GM12878 (cell line): ENCODE results near the gene CTDSP1. TPM values are rescaled to one million over a fixed set of nuclear protein-coding genes. Genes with fewer than 3 reads are reported as not detected.

ENCODE experiments used
- BACH1 ChIP-seq: fragments of 450-650 bp; IDR thresholded peaks from 2 replicates; pipeline ENCODE4 v1.6.1; 2017; ENCODE audit warnings: mild to moderate bottlenecking, borderline replicate concordance
- BRCA1 ChIP-seq: IDR thresholded peaks from 2 replicates; pipeline ENCODE4 v1.6.1; 2011; ENCODE audit warnings: low read depth, low read length, improper control_type of control experiment
- CEBPB ChIP-seq, 2 experiments: fragments of 150-350 bp in 1 of 2; IDR thresholded peaks; 2 replicates each; pipeline ENCODE4 v1.6.1; 2012 to 2014; ENCODE audit warnings: low read depth in 2 of 2, low read length in 2 of 2, borderline replicate concordance in 1 of 2, inconsistent platforms in 1 of 2
- CREB1 ChIP-seq: IDR thresholded peaks from 2 replicates; pipeline ENCODE4 v1.6.1; 2012; ENCODE audit warnings: low read depth, mild to moderate bottlenecking, inconsistent platforms
- ELK1 ChIP-seq: IDR thresholded peaks from 2 replicates; pipeline ENCODE4 v1.6.1; 2012; ENCODE audit warnings: low read depth, low read length, improper control_type of control experiment
- EZH2 ChIP-seq: IDR thresholded peaks from 2 replicates; pipeline ENCODE4 v1.6.1; 2012; ENCODE audit warnings: low read depth, mild to moderate bottlenecking, control low read depth, inconsistent platforms, low read length, borderline replicate concordance; ENCODE audit not compliant: control insufficient read depth
- GABPA ChIP-seq: IDR thresholded peaks from 2 replicates; pipeline ENCODE4 v1.6.1; 2014; ENCODE audit warnings: antibody characterized with exemption, low read depth, mild to moderate bottlenecking, inconsistent platforms
- LARP7 ChIP-seq: fragments of 450-650 bp; IDR thresholded peaks from 2 replicates; pipeline ENCODE4 v1.6.1; 2017; ENCODE audit warnings: mild to moderate bottlenecking
- MTA3 ChIP-seq: IDR thresholded peaks from 2 replicates; pipeline ENCODE4 v1.6.1; 2012; ENCODE audit warnings: low read length, inconsistent platforms, borderline replicate concordance
- NBN ChIP-seq: fragments of 450-650 bp; IDR thresholded peaks from 2 replicates; pipeline ENCODE4 v1.6.1; 2016
- NFYB ChIP-seq: IDR thresholded peaks from 2 replicates; pipeline ENCODE4 v1.6.1; 2011; ENCODE audit warnings: low read depth, mild to moderate bottlenecking, low read length, improper control_type of control experiment, moderate library complexity; ENCODE audit not compliant: insufficient read depth
- NKRF ChIP-seq: fragments of 450-650 bp; conservative IDR thresholded peaks from 2 replicates; pipeline ENCODE4 v1.6.1; 2017; ENCODE audit warnings: mild to moderate bottlenecking, moderate library complexity
- NR2F1 ChIP-seq: fragments of 450-650 bp; conservative IDR thresholded peaks from 2 replicates; pipeline ENCODE4 v1.6.1; 2017; ENCODE audit warnings: mild to moderate bottlenecking
- POLR2AphosphoS2 ChIP-seq: IDR thresholded peaks from 2 replicates; pipeline ENCODE4 v1.6.1; 2011; ENCODE audit warnings: low read depth, mild to moderate bottlenecking, low read length, improper control_type of control experiment, moderate library complexity
- RFX5 ChIP-seq: IDR thresholded peaks from 2 replicates; pipeline ENCODE4 v1.6.1; 2011; ENCODE audit warnings: low read depth, low read length, improper control_type of control experiment
- TBL1XR1 ChIP-seq: IDR thresholded peaks from 2 replicates; pipeline ENCODE4 v1.6.1; 2012; ENCODE audit warnings: low read depth, low read length, improper control_type of control experiment
- TCF12 ChIP-seq: IDR thresholded peaks from 2 replicates; pipeline ENCODE4 v1.6.1; 2011; ENCODE audit warnings: low read depth, mild to moderate bottlenecking, low read length
- ZBTB4 ChIP-seq: fragments of 450-650 bp; formaldehyde crosslinking; IDR thresholded peaks from 2 replicates; pipeline ENCODE4 v1.4.0; 2022; ENCODE audit warnings: mild to moderate bottlenecking, moderate library complexity
- ZNF384 ChIP-seq: IDR thresholded peaks from 2 replicates; pipeline ENCODE4 v1.6.1; 2012; ENCODE audit warnings: low read depth, mild to moderate bottlenecking, low read length, improper control_type of control experiment, borderline replicate concordance
- ZNF687 ChIP-seq: fragments of 450-650 bp; IDR thresholded peaks from 2 replicates; pipeline ENCODE4 v1.6.1; 2017; ENCODE audit warnings: mild to moderate bottlenecking, moderate library complexity
- polyA plus RNA-seq, 11 experiments: library from polyadenylated mRNA; depleted of rRNA in 4 of 11; unstranded in 6 of 11; stranded (reverse) in 5 of 11; fragments of >200 nt; fragmentation: Nextera tagmentation in 4 of 11; fragmentation: Illumina TruSeq in 1 of 11; extraction: Ambion mirVana in 4 of 11; extraction: Trizol in 1 of 11; gene quantifications; 1 replicate in 1 of 11; 2 replicates in 10 of 11; pipeline versions ENCODE4 v1.2.1 to v1.2.3, GENCODE V29; 2011 to 2016; ENCODE audit warnings: inconsistent platforms in 2 of 11, missing spikeins in 2 of 11, low read depth in 1 of 11
- total RNA-seq, 4 experiments: library from RNA; depleted of rRNA in 3 of 4; stranded (reverse); fragments of >200 nt in 3 of 4; fragmentation: Illumina TruSeq in 1 of 4; extraction: Trizol in 1 of 4; gene quantifications; 2 replicates each; pipeline versions ENCODE4 v1.2.1 to v1.2.3, GENCODE V29; 2013 to 2021

Gene CTDSP1
- total and polyA plus RNA-seq, 10 of the 15 experiments (the other 5 are each of a cell fraction or from before 2014, with no cell fraction given) = 3.0 to 75.9 (median 34.4) TPM

- no peak for TF ChIP-seq ZNF384
- no peak for TF ChIP-seq CEBPB (IDR thresholded peaks at IDR 0.05; ENCODE audit: borderline replicate concordance in 1 of 2, low read depth in 2 of 2, low read length in 2 of 2)
- TF ChIP-seq NR2F1 = peak; percentile 82
- TF ChIP-seq NKRF = peak; percentile 22; the same call in 1 of the 2 replicates
- TF ChIP-seq POLR2AphosphoS2 = peak; percentile 70; the same call in 1 of the 2 replicates
- 0 out of 2 replicates have a peak, but pooled peaks have one; percentile 6 for TF ChIP-seq CREB1
- TF ChIP-seq TCF12 = peak; percentile 25; the same call in 1 of the 2 replicates
- peak; percentile 91 for TF ChIP-seq ELK1
- peak; percentile 47; the same call in 1 of the 2 replicates for TF ChIP-seq LARP7
- TF ChIP-seq RFX5 = no peak
- TF ChIP-seq MTA3 = peak; percentile 20; the same call in 1 of the 2 replicates
- TF ChIP-seq EZH2 = no peak
- no peak for TF ChIP-seq ZBTB4 (CRISPR knock-in tag)
- TF ChIP-seq TBL1XR1 = 0 out of 2 replicates have a peak, but pooled peaks have one; percentile 30
- peak; percentile 16; the same call in 1 of the 2 replicates for TF ChIP-seq BACH1
- TF ChIP-seq GABPA = no peak
- TF ChIP-seq NBN = peak; percentile 83
- TF ChIP-seq BRCA1 = no peak
- TF ChIP-seq ZNF687 = no peak
- 0 out of 2 replicates have a peak, but pooled peaks have one; percentile 40 for TF ChIP-seq NFYB
Observed at GRCh38 chr2:218397820-218398436, 1.7 kb upstream of the CTDSP1 start (continued).
